AG04450 (cell line): ENCODE measurements around the gene PRRC2C. TPM values are rescaled to one million over a fixed set of nuclear protein-coding genes. Genes with fewer than 3 reads are reported as not detected.

ENCODE experiments used
- CTCF ChIA-PET: fragments of 300-600, 350-600 bp; formaldehyde crosslinking; extraction: SDS; loops from one replicate; lab custom pipeline; 2022; ENCODE audit warnings: antibody characterized with exemption, inconsistent platforms; lab: Charles Lee
- POLR2A ChIA-PET: fragments of 350-600 bp; formaldehyde crosslinking; extraction: SDS; loops from one replicate; lab custom pipeline; 2021; ENCODE audit warnings: antibody characterized with exemption, inconsistent platforms; lab: Yijun Ruan, JAX
- DNase-seq: peaks from one replicate; pipeline ENCODE4 v3.0.0-alpha.2; 2011; ENCODE audit warnings: low read depth, low spot score
- H3K27ac ChIP-seq: one replicate; pipeline ENCODE4 v1.5.1; 2012; ENCODE audit warnings: low read depth, low read length, control low read depth
- H3K27me3 ChIP-seq: one replicate; pipeline ENCODE4 v1.6.0; 2012; ENCODE audit warnings: low read length; ENCODE audit not compliant: control insufficient read depth, insufficient read depth
- H3K4me3 ChIP-seq: 2 replicates; pipeline ENCODE4 v1.5.1; 2011; ENCODE audit warnings: mild to moderate bottlenecking, low read depth, low read length, control low read depth
- H3K9me3 ChIP-seq: 2 replicates; pipeline ENCODE4 v1.5.1; 2012; ENCODE audit warnings: low read length; ENCODE audit not compliant: control insufficient read depth, insufficient read depth
- CTCF ChIP-seq: IDR thresholded peaks from 2 replicates; pipeline ENCODE4 v1.5.1; 2011; ENCODE audit warnings: low read depth, low read length, control low read depth, inconsistent platforms
- polyA plus RNA-seq: library from polyadenylated mRNA; depleted of rRNA; stranded (reverse); fragments of >200 nt; gene quantifications from 2 replicates; pipeline ENCODE4 v1.2.3, GENCODE V29; 2011; rRNA removed
- small RNA-seq: library from RNA; depleted of rRNA; stranded (forward); fragments of <200 nt; gene quantifications from one replicate; pipeline ENCODE3, GENCODE V24; 2012; ENCODE audit warnings: low read depth; ENCODE audit not compliant: insufficient read length

PRRC2C gene
- polyA plus RNA-seq, 1 experiment: 66.4 TPM

- CTCF ChIA-PET: no interaction called here
Observed at GRCh38 chr1:171637928-171638576, 152.7 kb downstream of the PRRC2C start.

GRCh38 chr1:171640225-171640624, 154.9 kb downstream of the PRRC2C start:
- ChIA-PET POLR2A (no interaction called here), CTCF (interaction anchor here (1.2 kb wide), 1 partner anchor 15 kb away, joined by 3 read pairs; no protein-coding TSS in a partner anchor)
- H3K27me3 ChIP-seq: no peaks in the 10 kb centered on the region
- no peak overlapping the region for H3K27ac ChIP-seq
- H3K9me3 ChIP-seq: no peaks in the 10 kb centered on the region
- no peak overlapping the region for H3K4me3 ChIP-seq
- no peak for DNase-seq
- TF ChIP-seq CTCF: no peak

More at GRCh38 chr1:171637928-171638576, 152.7 kb downstream of the PRRC2C start:
- no peaks in the 10 kb centered on the region for H3K9me3 ChIP-seq
- no peaks in the 10 kb centered on the region for H3K27me3 ChIP-seq
- TF ChIP-seq CTCF: no peak
- POLR2A ChIA-PET: no interaction called here
- no peak overlapping the region for H3K27ac ChIP-seq
- no peak for DNase-seq
- no peak overlapping the region for H3K4me3 ChIP-seq

- Histone ChIP-seq H3K4me3 (no peak overlapping the region), H3K27me3 (no peaks in the 10 kb centered on the region), H3K9me3 (no peaks in the 10 kb centered on the region), H3K27ac (no peak overlapping the region)
- DNase-seq: no peak
- no peak for TF ChIP-seq CTCF
- ChIA-PET POLR2A (no interaction called here), CTCF (interaction anchor here (6.1 kb wide), 1 partner anchor 344 kb away, joined by 197 read pairs; no protein-coding TSS in a partner anchor)
Observed at GRCh38 chr1:171641076-171641864, 155.9 kb downstream of the PRRC2C start.

GRCh38 chr1:171642197-171642596, 156.9 kb downstream of the PRRC2C start:
- H3K27me3 ChIP-seq: no peaks in the 10 kb centered on the region
- no peaks in the 10 kb centered on the region for H3K9me3 ChIP-seq
- no peak overlapping the region for H3K4me3 ChIP-seq
- POLR2A ChIA-PET: no interaction called here
- no peak overlapping the region for H3K27ac ChIP-seq
- no peak for DNase-seq
- TF ChIP-seq CTCF: no peak
- CTCF ChIA-PET: interaction anchor here (1.0 to 6.1 kb wide), 4 partner anchors 74 to 360 kb away, joined by 4 to 197 read pairs (median 4); no protein-coding TSS in a partner anchor

Small RNA genes within 50 kb of the gene (small RNA-seq; reads per million reads assigned to genes)
- not detected for gene CYCSP53

Other genes with a start within 250 kb of the PRRC2C start
- gene FMO1, start 237.0 kb upstream of the PRRC2C start, polyA plus RNA-seq: not detected in 2 replicates
- gene FMO4, start 171.3 kb upstream of the PRRC2C start, polyA plus RNA-seq: 0.46 and 1.2 TPM in 2 replicates
- not detected in 2 replicates for gene MYOCOS, start 136.7 kb downstream of the PRRC2C start, polyA plus RNA-seq
- not detected in 2 replicates for gene MYOC, start 167.2 kb downstream of the PRRC2C start, polyA plus RNA-seq